A549 (cell line): Measurements from ENCODE around the gene RPL31. TPM values are rescaled to one million over a fixed set of nuclear protein-coding genes. Genes with fewer than 3 reads are reported as not detected.

Experiments used
- ATAC-seq, 2 experiments: fragments of 200-7000 bp in 1 of 2; fragments of >200 bp in 1 of 2; cut with Nextera tagmentation in 1 of 2; cut with Tn5 transposase in 1 of 2; 3 replicates each; pipeline versions ENCODE4 v1.8.0 to v1.9.1; 2018 to 2020; ENCODE audit warnings: mild to moderate bottlenecking in 1 of 2, moderate library complexity in 1 of 2
- CTCF ChIA-PET: fragments of 300-600 bp; sonication (Branson Sonifier 250); formaldehyde crosslinking; extraction: SDS; loops from one replicate; lab custom pipeline; 2021; ENCODE audit warnings: antibody characterized with exemption, inconsistent platforms; lab: Yijun Ruan, JAX
- POLR2A ChIA-PET: fragments of 350-600 bp; formaldehyde crosslinking; extraction: SDS; loops from one replicate; lab custom pipeline; 2021; ENCODE audit warnings: antibody characterized with exemption, inconsistent platforms; lab: Yijun Ruan, JAX
- DNase-seq, 2 experiments: peaks; one replicate each; pipeline versions ENCODE4 v3.0.0 to v3.0.0-alpha.2; 2011 to 2016; ENCODE audit warnings: low read depth in 1 of 2, low spot score in 1 of 2
- FAIRE-seq: peaks from 2 replicates; lab custom pipeline; 2011; peaks lifted over from hg19 to GRCh38; lab: Jason Lieb, UNC
- H3K27ac ChIP-seq, 2 experiments: fragments of >200 bp; sonication (Bioruptor Twin); formaldehyde crosslinking; 3 replicates each; pipeline ENCODE4 v1.5.1; 2016 to 2017
- H3K4me1 ChIP-seq: fragments of >200 bp; sonication (Bioruptor Twin); formaldehyde crosslinking; 3 replicates; pipeline ENCODE4 v1.6.1; 2016
- H3K4me2 ChIP-seq: fragments of >200 bp; sonication (Bioruptor Twin); formaldehyde crosslinking; 3 replicates; pipeline ENCODE4 v1.6.1; 2016
- H3K4me3 ChIP-seq: fragments of >200 bp; sonication (Bioruptor Twin); formaldehyde crosslinking; 3 replicates; pipeline ENCODE4 v1.5.1; 2016
- H3K9me3 ChIP-seq: fragments of >200 bp; sonication (Bioruptor Twin); formaldehyde crosslinking; 3 replicates; pipeline ENCODE4 v1.6.1; 2016
- CHD2 ChIP-seq: fragments of 150-350 bp; IDR thresholded peaks from 2 replicates; pipeline ENCODE4 v1.6.1; 2014; ENCODE audit warnings: low read length; ENCODE audit not compliant: partially characterized antibody
- EHMT2 ChIP-seq: fragments of 200-600 bp; sonication (generic); IDR thresholded peaks from 2 replicates; pipeline ENCODE4 v1.6.1; 2016; ENCODE audit warnings: antibody characterized with exemption, low read depth, mild to moderate bottlenecking, moderate library complexity
- FOXS1 ChIP-seq: fragments of 250-450 bp; sonication (Bioruptor Pico); IDR thresholded peaks from 2 replicates; pipeline ENCODE4 v1.5.0; 2020; ENCODE audit warnings: mild to moderate bottlenecking, moderate library complexity
- HDAC2 ChIP-seq: fragments of 200-600 bp; sonication (generic); IDR thresholded peaks from 2 replicates; pipeline ENCODE4 v1.6.1; 2016
- JUNB ChIP-seq: fragments of >200 bp; sonication (Bioruptor Twin); formaldehyde crosslinking; IDR thresholded peaks from 2 replicates; pipeline ENCODE4 v1.6.1; 2016
- KDM5A ChIP-seq: fragments of 200-600 bp; sonication (generic); IDR thresholded peaks from 2 replicates; pipeline ENCODE4 v1.6.1; 2016; ENCODE audit warnings: antibody characterized with exemption, mild to moderate bottlenecking
- MAFK ChIP-seq: fragments of 450-650 bp; IDR thresholded peaks from 2 replicates; pipeline ENCODE4 v1.6.1; 2014; ENCODE audit not compliant: partially characterized antibody
- MAZ ChIP-seq: fragments of 150-350 bp; IDR thresholded peaks from 2 replicates; pipeline ENCODE4 v1.6.1; 2014; ENCODE audit warnings: antibody characterized with exemption, low read depth, low read length, borderline replicate concordance
- NR3C1 ChIP-seq: fragments of >200 bp; sonication (Bioruptor Twin); formaldehyde crosslinking; IDR thresholded peaks from 3 replicates; pipeline ENCODE4 v1.6.1; 2017
- POLR2A ChIP-seq: IDR thresholded peaks from 2 replicates; pipeline ENCODE4 v1.6.1; 2012; ENCODE audit warnings: mild to moderate bottlenecking, low read length
- POLR2AphosphoS2 ChIP-seq: conservative IDR thresholded peaks from 2 replicates; pipeline ENCODE4 v1.6.1; 2012; ENCODE audit warnings: low read length, improper control_type of control experiment, inconsistent platforms
- RARB ChIP-seq: fragments of 250-450 bp; sonication (Bioruptor Pico); IDR thresholded peaks from 2 replicates; pipeline ENCODE4 v1.8.0; 2021; ENCODE audit warnings: mild to moderate bottlenecking, moderate library complexity
- RFX5 ChIP-seq: fragments of 450-650 bp; IDR thresholded peaks from 2 replicates; pipeline ENCODE4 v1.7.1; 2014; ENCODE audit warnings: antibody characterized with exemption, mild to moderate bottlenecking, moderate library complexity
- SMC3 ChIP-seq: fragments of >200 bp; sonication (Bioruptor Twin); formaldehyde crosslinking; IDR thresholded peaks from 3 replicates; pipeline ENCODE4 v1.6.1; 2018; ENCODE audit warnings: inconsistent platforms
- TFCP2L1 ChIP-seq: fragments of 250-450 bp; sonication (Bioruptor Pico); IDR thresholded peaks from 2 replicates; pipeline ENCODE4 v1.5.0; 2021; ENCODE audit warnings: mild to moderate bottlenecking
- WGBS: methylation state at CpG from one replicate; pipeline ENCODE4 v1.1.6; 2017; ENCODE audit errors: missing lambda C conversion rate; 5-methylcytosine and 5-hydroxymethylcytosine counted together
- polyA plus RNA-seq, 4 experiments: library from polyadenylated mRNA; depleted of rRNA in 3 of 4; stranded (reverse); fragments of >200 nt; fragmentation: RNase III in 1 of 4; extraction: RNeasy Plus Mini Kit Qiagen cat#74134 plus additional on column Dnase treatment in 1 of 4; gene quantifications; 2 replicates in 3 of 4; 3 replicates in 1 of 4; pipeline ENCODE4 v1.2.3, GENCODE V29; 2011 to 2017
- TF ChIP-seq, protein P1 (sequence below): fragments of 250-450 bp; sonication (Bioruptor Pico); IDR thresholded peaks from 2 replicates; pipeline ENCODE4 v1.5.0; 2020; ENCODE audit warnings: low read depth, mild to moderate bottlenecking, moderate library complexity
- TF ChIP-seq, protein P2 (sequence below): IDR thresholded peaks from 2 replicates; pipeline ENCODE4 v1.6.1; 2012; ENCODE audit warnings: low read depth, borderline replicate concordance
- TF ChIP-seq, protein P3 (sequence below): fragments of 150-350 bp; IDR thresholded peaks from 2 replicates; pipeline ENCODE4 v1.6.1; 2014; ENCODE audit warnings: low read depth, mild to moderate bottlenecking, low read length
- TF ChIP-seq, protein P4 (sequence below): fragments of 200-600 bp; sonication (generic); IDR thresholded peaks from 2 replicates; pipeline ENCODE4 v1.6.1; 2016; ENCODE audit warnings: antibody characterized with exemption, mild to moderate bottlenecking, moderate library complexity
- TF ChIP-seq, protein P5 (sequence below): fragments of >200 bp; sonication (Bioruptor Twin); formaldehyde crosslinking; IDR thresholded peaks from 3 replicates; pipeline ENCODE4 v1.5.1; 2016

Gene RPL31
- polyA plus RNA-seq, 2 of the 4 experiments (the other 2 are of a cell fraction), result 1,803 to 2,064 TPM

DNA sequence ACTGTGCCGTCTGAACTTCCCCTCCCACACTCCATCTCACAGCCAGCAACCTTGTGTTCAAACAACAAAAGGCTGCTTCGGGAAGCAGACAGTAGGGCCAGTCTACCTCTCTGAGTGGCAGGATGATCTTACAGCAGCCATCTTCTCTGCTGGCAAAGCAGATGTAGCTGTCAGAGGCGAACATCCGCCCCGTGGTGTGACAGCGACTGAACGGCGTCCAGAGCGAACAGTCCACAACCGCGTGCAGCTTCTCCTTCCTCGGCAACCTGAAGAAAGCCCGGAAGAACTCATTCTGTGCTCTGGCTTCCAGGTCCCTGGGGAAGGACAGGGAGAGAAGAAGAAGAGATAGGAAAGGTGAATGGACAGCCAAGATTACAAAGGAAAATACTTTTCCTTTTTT lies 38.0 kb downstream of the RPL31 start:
- Histone ChIP-seq H3K27ac (peak overlapping the region in 1 of 2 experiments; percentile 11; a peak in 2 of 6 replicates), H3K4me1 (peaks cover 27% of the 10 kb centered on the region; the same call in 2 of the 3 replicates), H3K9me3 (no peaks in the 10 kb centered on the region), H3K4me2 (no peak overlapping the region), H3K4me3 (no peak overlapping the region)
- ATAC-seq (no peak), DNase-seq (no peak), FAIRE-seq (no peak)
- 90% methylated on average over 13 of the region's 13 CpGs for WGBS
- CTCF ChIA-PET, result interaction anchor here (1.2 to 2.2 kb wide), 3 partner anchors 110 to 165 kb away, joined by 4 to 7 read pairs (median 5); no protein-coding TSS in a partner anchor
- no peak for TF ChIP-seq JUNB
- POLR2A ChIA-PET, result interaction anchor here (0.7 kb wide), 1 partner anchor 74 kb away, joined by 3 read pairs; no protein-coding TSS in a partner anchor

DNA sequence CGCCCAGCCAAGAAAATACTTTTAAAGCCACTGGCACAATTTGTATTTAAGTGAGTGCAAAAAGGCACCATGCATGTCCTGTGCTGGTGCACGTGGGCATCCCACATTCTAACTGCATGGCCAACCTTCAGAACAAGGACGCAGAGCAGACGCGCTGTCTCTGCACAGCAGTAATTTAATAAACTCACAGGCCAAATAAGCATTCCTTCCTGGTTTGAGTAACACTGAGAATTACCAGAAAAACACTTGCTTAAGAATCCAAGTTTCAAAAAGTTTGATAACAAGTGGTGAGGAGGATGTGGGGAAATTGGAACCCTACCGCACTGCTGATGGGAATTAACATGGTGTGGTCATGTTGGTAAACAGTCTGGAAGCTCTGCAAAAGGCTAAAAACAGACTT lies 38.7 kb downstream of the RPL31 start:
- no peak for FAIRE-seq
- TF ChIP-seq KDM5A, result no peak
- no peak for TF ChIP-seq RFX5
- no peak for TF ChIP-seq JUNB
- TF ChIP-seq, protein P1, sequence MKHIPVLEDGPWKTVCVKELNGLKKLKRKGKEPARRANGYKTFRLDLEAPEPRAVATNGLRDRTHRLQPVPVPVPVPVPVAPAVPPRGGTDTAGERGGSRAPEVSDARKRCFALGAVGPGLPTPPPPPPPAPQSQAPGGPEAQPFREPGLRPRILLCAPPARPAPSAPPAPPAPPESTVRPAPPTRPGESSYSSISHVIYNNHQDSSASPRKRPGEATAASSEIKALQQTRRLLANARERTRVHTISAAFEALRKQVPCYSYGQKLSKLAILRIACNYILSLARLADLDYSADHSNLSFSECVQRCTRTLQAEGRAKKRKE (CRISPR knock-in tag), result no peak
- TF ChIP-seq, protein P2, sequence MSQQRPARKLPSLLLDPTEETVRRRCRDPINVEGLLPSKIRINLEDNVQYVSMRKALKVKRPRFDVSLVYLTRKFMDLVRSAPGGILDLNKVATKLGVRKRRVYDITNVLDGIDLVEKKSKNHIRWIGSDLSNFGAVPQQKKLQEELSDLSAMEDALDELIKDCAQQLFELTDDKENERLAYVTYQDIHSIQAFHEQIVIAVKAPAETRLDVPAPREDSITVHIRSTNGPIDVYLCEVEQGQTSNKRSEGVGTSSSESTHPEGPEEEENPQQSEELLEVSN, result no peak
- no peak for TF ChIP-seq POLR2A
- no peak for TF ChIP-seq FOXS1 (CRISPR knock-in tag)
- TF ChIP-seq, protein P3, sequence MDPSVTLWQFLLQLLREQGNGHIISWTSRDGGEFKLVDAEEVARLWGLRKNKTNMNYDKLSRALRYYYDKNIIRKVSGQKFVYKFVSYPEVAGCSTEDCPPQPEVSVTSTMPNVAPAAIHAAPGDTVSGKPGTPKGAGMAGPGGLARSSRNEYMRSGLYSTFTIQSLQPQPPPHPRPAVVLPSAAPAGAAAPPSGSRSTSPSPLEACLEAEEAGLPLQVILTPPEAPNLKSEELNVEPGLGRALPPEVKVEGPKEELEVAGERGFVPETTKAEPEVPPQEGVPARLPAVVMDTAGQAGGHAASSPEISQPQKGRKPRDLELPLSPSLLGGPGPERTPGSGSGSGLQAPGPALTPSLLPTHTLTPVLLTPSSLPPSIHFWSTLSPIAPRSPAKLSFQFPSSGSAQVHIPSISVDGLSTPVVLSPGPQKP, result no peak
- TF ChIP-seq RARB (CRISPR knock-in tag), result no peak
- TF ChIP-seq, all 56 proteins: peak for 0
- Histone ChIP-seq H3K4me3 (no peak overlapping the region), H3K27ac (no peak overlapping the region), H3K4me2 (no peak overlapping the region), H3K9me3 (no peaks in the 10 kb centered on the region), H3K4me1 (peaks cover 27% of the 10 kb centered on the region; the same call in 2 of the 3 replicates)
- 97% methylated on average over 6 of the region's 6 CpGs for WGBS
- DNase-seq (no peak), ATAC-seq (no peak)
- CTCF ChIA-PET, result interaction anchor here (2.2 kb wide), 1 partner anchor 112 kb away, joined by 7 read pairs; no protein-coding TSS in a partner anchor
- POLR2A ChIA-PET, result no interaction called here

DNA sequence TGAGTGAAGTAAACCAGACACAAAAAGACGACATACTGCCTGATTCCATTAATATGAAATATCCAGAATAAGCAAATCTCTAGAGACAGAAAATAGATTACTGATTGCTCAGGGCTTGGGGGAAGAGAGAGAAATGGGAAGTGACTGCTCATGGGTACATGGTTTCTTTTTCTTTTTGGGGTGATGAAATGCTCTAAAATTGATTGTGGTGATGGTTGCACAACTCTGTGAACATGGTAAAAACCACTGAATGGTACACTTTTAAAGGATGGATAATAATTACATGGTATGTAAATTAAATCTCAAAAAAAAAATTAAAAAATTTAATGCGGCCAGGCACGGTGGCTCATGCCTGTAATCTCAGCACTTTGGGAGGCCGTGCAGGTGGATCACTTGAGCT lies 39.3 kb downstream of the RPL31 start:
- CTCF ChIA-PET, result interaction anchor here (0.7 to 2.2 kb wide), 2 partner anchors 96 to 111 kb away, joined by 3 to 7 read pairs; no protein-coding TSS in a partner anchor
- Histone ChIP-seq H3K27ac (no peak overlapping the region), H3K4me2 (no peak overlapping the region), H3K4me3 (no peak overlapping the region), H3K9me3 (no peaks in the 10 kb centered on the region), H3K4me1 (peaks cover 27% of the 10 kb centered on the region; the same call in 2 of the 3 replicates)
- POLR2A ChIA-PET, result no interaction called here
- DNase-seq (no peak), FAIRE-seq (no peak), ATAC-seq (no peak)
- WGBS, result 95% methylated on average over 4 of the region's 4 CpGs
- no peak for TF ChIP-seq POLR2A
- no peak for TF ChIP-seq MAZ
- TF ChIP-seq, protein P2, result no peak
- no peak for TF ChIP-seq CHD2
- no peak for TF ChIP-seq HDAC2
- TF ChIP-seq TFCP2L1 (CRISPR knock-in tag), result no peak

DNA sequence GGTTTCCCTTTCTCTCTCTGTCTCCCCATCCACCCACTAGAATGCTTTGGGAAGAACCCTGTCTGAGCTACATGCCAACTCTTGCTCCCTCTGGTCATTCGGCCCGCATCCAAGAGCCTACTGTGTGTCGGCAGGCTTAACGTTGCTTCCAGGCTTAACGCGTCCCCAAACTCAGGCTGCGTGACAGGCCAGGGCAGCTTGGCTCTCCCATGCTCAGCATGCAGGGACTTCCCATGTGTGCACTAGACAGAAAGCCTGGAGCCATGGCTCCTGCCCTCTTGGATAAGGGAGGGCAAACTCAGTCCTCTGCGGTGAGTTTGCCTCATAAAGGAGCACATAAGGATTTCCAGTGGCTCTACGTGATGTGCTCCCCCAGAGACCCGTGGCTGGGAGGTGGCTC lies 43.2 kb downstream of the RPL31 start:
- ATAC-seq (no peak), FAIRE-seq (no peak), DNase-seq (no peak)
- Histone ChIP-seq H3K27ac (no peak overlapping the region), H3K4me3 (no peak overlapping the region), H3K9me3 (no peaks in the 10 kb centered on the region), H3K4me2 (no peak overlapping the region), H3K4me1 (peaks cover 16% of the 10 kb centered on the region)
- ChIA-PET POLR2A (no interaction called here), CTCF (interaction anchor here (1.0 to 8.6 kb wide), 5 partner anchors 8 to 185 kb away, joined by 3 to 69 read pairs (median 3); no protein-coding TSS in a partner anchor)
- 96% methylated on average over 9 of the region's 10 CpGs for WGBS
- TF ChIP-seq MAFK (no peak), POLR2AphosphoS2 (no peak), NR3C1 (no peak), FOXS1 (CRISPR knock-in tag) (no peak), EHMT2 (no peak), RARB (CRISPR knock-in tag) (no peak), SMC3 (no peak), RFX5 (no peak)
- TF ChIP-seq, protein P4, sequence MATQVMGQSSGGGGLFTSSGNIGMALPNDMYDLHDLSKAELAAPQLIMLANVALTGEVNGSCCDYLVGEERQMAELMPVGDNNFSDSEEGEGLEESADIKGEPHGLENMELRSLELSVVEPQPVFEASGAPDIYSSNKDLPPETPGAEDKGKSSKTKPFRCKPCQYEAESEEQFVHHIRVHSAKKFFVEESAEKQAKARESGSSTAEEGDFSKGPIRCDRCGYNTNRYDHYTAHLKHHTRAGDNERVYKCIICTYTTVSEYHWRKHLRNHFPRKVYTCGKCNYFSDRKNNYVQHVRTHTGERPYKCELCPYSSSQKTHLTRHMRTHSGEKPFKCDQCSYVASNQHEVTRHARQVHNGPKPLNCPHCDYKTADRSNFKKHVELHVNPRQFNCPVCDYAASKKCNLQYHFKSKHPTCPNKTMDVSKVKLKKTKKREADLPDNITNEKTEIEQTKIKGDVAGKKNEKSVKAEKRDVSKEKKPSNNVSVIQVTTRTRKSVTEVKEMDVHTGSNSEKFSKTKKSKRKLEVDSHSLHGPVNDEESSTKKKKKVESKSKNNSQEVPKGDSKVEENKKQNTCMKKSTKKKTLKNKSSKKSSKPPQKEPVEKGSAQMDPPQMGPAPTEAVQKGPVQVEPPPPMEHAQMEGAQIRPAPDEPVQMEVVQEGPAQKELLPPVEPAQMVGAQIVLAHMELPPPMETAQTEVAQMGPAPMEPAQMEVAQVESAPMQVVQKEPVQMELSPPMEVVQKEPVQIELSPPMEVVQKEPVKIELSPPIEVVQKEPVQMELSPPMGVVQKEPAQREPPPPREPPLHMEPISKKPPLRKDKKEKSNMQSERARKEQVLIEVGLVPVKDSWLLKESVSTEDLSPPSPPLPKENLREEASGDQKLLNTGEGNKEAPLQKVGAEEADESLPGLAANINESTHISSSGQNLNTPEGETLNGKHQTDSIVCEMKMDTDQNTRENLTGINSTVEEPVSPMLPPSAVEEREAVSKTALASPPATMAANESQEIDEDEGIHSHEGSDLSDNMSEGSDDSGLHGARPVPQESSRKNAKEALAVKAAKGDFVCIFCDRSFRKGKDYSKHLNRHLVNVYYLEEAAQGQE, result no peak
- TF ChIP-seq, protein P5, sequence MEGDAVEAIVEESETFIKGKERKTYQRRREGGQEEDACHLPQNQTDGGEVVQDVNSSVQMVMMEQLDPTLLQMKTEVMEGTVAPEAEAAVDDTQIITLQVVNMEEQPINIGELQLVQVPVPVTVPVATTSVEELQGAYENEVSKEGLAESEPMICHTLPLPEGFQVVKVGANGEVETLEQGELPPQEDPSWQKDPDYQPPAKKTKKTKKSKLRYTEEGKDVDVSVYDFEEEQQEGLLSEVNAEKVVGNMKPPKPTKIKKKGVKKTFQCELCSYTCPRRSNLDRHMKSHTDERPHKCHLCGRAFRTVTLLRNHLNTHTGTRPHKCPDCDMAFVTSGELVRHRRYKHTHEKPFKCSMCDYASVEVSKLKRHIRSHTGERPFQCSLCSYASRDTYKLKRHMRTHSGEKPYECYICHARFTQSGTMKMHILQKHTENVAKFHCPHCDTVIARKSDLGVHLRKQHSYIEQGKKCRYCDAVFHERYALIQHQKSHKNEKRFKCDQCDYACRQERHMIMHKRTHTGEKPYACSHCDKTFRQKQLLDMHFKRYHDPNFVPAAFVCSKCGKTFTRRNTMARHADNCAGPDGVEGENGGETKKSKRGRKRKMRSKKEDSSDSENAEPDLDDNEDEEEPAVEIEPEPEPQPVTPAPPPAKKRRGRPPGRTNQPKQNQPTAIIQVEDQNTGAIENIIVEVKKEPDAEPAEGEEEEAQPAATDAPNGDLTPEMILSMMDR, result no peak
